Measurements from ENCODE around the gene CFHR5. TPM values are rescaled to one million over a fixed set of nuclear protein-coding genes. Genes with fewer than 3 reads are reported as not detected.
A peak's percentile ranks its signal among the peaks of the same experiment; 100 is the strongest.
"Not testable (repeated sequence)": the region's sequence is repeated elsewhere in the genome, so short reads cannot be mapped to it uniquely, and the experiment has no call there.

Gene CFHR5
- total and polyA plus RNA-seq, 2 of the 4 experiments (the other 2 are of a cell fraction) = not detected

GRCh38 chr1:196991919-196992651, 14.7 kb downstream of the CFHR5 start:
- H2BK120ac ChIP-seq (ENCODE audit: low read depth, low read length); H3K36me3 ChIP-seq (ENCODE audit: control insufficient read depth, insufficient read depth, low read length); POLR2A ChIA-PET (ENCODE audit: unreplicated experiment); H3K9me3 ChIP-seq (ENCODE audit: control insufficient read depth, insufficient read depth, low read length); H3K18ac ChIP-seq (ENCODE audit: low read depth, low read length); in situ Hi-C loops (cut with MboI; ENCODE audit: low sequenced_read_pairs); H2BK15ac ChIP-seq (ENCODE audit: low read depth, low read length); H4K5ac ChIP-seq (ENCODE audit: low read depth, low read length); CTCF ChIA-PET; H3K4me2 ChIP-seq (ENCODE audit: low read depth, low read length); H3K9me1 ChIP-seq (ENCODE audit: insufficient read depth, low read length); DNase-seq; dilution Hi-C loops (cut with HindIII; ENCODE audit: low sequenced_read_pairs, unreplicated experiment); H2AK5ac ChIP-seq (ENCODE audit: low read depth, low read length); H3K9ac ChIP-seq (ENCODE audit: low read depth, low read length); BruUV-seq (replicated peaks); H3K4me1 ChIP-seq (ENCODE audit: control insufficient read depth, insufficient read depth, low read length); H3K4me3 ChIP-seq (ENCODE audit: insufficient read depth, low read depth, low read length); H3K27me3 ChIP-seq (ENCODE audit: control insufficient read depth, insufficient read depth, low read length); H3K4ac ChIP-seq (ENCODE audit: low read depth, low read length); H2AK9ac ChIP-seq (replicated peaks; ENCODE audit: low read depth, low read length, poor library complexity); H4K8ac ChIP-seq (ENCODE audit: low read depth in 2 of 2, low read length in 2 of 2); H3K56ac ChIP-seq (ENCODE audit: extremely low read depth, insufficient read depth, low read length); H3K79me1 ChIP-seq (ENCODE audit: low read depth in 1 of 2, low read length in 2 of 2); H3K27ac ChIP-seq (ENCODE audit: insufficient read depth, low read length); H3K23ac ChIP-seq (ENCODE audit: low read depth, low read length); H4K20me1 ChIP-seq (ENCODE audit: insufficient read depth, low read length); H4K91ac ChIP-seq (ENCODE audit: insufficient read depth, low read depth, low read length); H2BK5ac ChIP-seq (ENCODE audit: low read depth, low read length, poor library complexity, severe bottlenecking); intact Hi-C loops (cut with micrococcal nuclease); H2BK20ac ChIP-seq (ENCODE audit: low read depth, low read length); H3K14ac ChIP-seq (replicated peaks; ENCODE audit: low read depth, low read length): not testable (repeated sequence)
- peak; percentile 44; the same call in 1 of the 2 replicates for ATAC-seq (ENCODE audit: low read depth)
- H2AFZ ChIP-seq (replicated peaks; ENCODE audit: low read length, poor library complexity) = peak overlapping the region; percentile 67
- no CpG with 5 or more reads among the region's 11 CpGs for WGBS, 2 experiments (ENCODE audit: extremely low coverage in 2 of 2, insufficient read length in 1 of 2)
